Measurements from ENCODE around the gene GNMT. TPM values are rescaled to one million over a fixed set of nuclear protein-coding genes. Genes with fewer than 3 reads are reported as not detected.

The GNMT gene
- total RNA-seq, 1 donor from 2014 or later, result 1.5 TPM

DNA sequence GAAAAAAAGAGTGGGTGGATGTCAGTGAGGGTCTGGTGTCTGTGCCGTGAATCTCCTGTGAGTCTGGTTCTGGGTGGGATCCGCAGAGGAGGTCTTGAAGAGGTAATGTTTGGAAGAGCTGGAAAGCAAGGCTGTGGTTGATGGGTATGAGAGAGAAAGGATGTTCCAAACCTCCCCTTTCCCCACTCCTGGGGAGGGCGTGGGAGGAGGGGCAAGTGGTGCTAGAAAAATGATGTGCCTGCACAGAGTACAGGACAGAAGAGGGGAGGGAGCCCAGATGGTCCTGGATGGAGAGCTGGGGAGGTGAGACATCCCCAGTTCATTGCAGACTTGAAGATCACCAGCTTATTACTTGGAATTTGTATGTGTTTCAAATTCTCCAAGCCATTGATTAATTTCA is 28.1 kb upstream of the GNMT start:
- no peak for DNase-seq (ENCODE audit: low read depth, low spot score)
- TF ChIP-seq, protein P1, sequence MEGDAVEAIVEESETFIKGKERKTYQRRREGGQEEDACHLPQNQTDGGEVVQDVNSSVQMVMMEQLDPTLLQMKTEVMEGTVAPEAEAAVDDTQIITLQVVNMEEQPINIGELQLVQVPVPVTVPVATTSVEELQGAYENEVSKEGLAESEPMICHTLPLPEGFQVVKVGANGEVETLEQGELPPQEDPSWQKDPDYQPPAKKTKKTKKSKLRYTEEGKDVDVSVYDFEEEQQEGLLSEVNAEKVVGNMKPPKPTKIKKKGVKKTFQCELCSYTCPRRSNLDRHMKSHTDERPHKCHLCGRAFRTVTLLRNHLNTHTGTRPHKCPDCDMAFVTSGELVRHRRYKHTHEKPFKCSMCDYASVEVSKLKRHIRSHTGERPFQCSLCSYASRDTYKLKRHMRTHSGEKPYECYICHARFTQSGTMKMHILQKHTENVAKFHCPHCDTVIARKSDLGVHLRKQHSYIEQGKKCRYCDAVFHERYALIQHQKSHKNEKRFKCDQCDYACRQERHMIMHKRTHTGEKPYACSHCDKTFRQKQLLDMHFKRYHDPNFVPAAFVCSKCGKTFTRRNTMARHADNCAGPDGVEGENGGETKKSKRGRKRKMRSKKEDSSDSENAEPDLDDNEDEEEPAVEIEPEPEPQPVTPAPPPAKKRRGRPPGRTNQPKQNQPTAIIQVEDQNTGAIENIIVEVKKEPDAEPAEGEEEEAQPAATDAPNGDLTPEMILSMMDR (conservative IDR thresholded peaks at IDR 0.05), result no peak
- Mint-ChIP-seq H3K4me3 (peak overlapping the region; percentile 83), H3K36me3 (ENCODE audit: low read depth) (no peaks in the 10 kb centered on the region), H3K9me3 (no peaks in the 10 kb centered on the region), H3K27me3 (ENCODE audit: low read depth) (no peaks in the 10 kb centered on the region), H3K4me1 (peaks cover 42% of the 10 kb centered on the region), H3K27ac (ENCODE audit: unreplicated experiment) (peak overlapping the region; percentile 23)

DNA sequence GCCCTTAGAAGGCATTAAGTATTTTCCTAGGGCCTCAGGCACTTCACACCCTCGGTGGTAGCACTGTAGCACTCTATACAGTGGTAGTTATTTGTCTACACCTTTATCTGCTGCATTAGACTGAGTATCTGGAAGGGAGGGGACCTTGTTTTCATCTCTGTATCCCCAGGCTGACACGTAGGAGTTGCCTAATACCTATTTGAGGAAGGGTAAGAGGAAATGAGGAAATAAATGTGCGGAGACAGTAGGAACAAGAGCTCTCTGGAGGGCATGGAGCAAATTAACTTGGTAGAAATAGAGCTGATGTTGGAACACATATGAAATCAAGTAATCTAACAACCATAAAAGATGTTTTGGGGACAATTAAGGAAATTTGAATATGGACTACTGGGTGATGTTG is 27.3 kb upstream of the GNMT start:
- peak overlapping the region; percentile 8 for H3K4me3 Mint-ChIP-seq
- H3K27ac Mint-ChIP-seq (ENCODE audit: unreplicated experiment), result no peak overlapping the region
- H3K4me1 Mint-ChIP-seq, result peaks cover 42% of the 10 kb centered on the region
- TF ChIP-seq, protein P1 (conservative IDR thresholded peaks at IDR 0.05), result no peak
- peaks cover 3% of the 10 kb centered on the region for H3K36me3 Mint-ChIP-seq (ENCODE audit: low read depth)
- H3K27me3 Mint-ChIP-seq (ENCODE audit: low read depth), result no peaks in the 10 kb centered on the region
- no peaks in the 10 kb centered on the region for H3K9me3 Mint-ChIP-seq
- no peak for DNase-seq (ENCODE audit: low read depth, low spot score)

DNA sequence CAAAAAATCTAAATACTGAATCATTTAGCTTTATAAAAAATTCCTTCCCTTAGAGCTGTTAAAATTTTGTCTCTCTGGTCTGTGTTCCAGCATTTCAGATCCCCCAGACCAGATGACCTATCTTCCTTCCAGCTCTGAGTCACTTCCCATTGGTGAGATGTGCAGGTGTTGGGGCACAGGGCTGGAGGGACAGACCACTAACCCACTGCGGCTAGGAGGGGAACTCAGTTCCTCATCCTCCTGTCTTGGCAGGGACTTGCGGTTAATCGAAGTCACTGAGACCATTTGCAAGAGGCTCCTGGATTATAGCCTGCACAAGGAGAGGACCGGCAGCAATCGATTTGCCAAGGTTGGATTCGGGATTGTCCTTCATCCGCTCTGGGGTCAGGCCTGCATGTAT is 25.2 kb upstream of the GNMT start:
- Mint-ChIP-seq H3K4me3 (no peak overlapping the region), H3K4me1 (peaks cover 25% of the 10 kb centered on the region), H3K36me3 (ENCODE audit: low read depth) (peaks cover 3% of the 10 kb centered on the region), H3K9me3 (no peaks in the 10 kb centered on the region), H3K27me3 (ENCODE audit: low read depth) (no peaks in the 10 kb centered on the region), H3K27ac (ENCODE audit: unreplicated experiment) (no peak overlapping the region)
- TF ChIP-seq, protein P1 (conservative IDR thresholded peaks at IDR 0.05), result no peak
- no peak for DNase-seq (ENCODE audit: low read depth, low spot score)

DNA sequence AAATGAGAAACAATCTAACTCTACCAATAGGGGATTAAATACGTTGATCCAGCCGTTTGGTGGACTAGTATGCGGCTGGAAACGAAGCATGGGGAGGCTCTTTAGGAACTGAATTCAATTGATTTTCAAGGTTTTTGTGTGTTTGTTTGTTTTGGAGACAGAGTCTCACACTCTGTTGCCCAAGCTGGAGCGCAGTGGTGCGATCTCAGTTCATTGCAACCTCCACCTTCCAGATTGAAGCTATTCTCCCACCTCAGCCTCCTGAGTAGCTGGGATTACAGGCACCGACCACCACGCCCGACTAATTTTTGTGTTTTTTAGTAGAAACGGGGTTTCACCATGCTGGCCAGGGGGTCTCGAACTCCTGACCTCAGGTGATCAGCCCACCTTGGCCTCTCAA is 24.2 kb upstream of the GNMT start:
- Mint-ChIP-seq H3K4me3 (no peak overlapping the region), H3K4me1 (peaks cover 15% of the 10 kb centered on the region), H3K9me3 (no peaks in the 10 kb centered on the region), H3K27me3 (ENCODE audit: low read depth) (no peaks in the 10 kb centered on the region), H3K27ac (ENCODE audit: unreplicated experiment) (no peak overlapping the region), H3K36me3 (ENCODE audit: low read depth) (peaks cover 3% of the 10 kb centered on the region)
- no peak for DNase-seq (ENCODE audit: low read depth, low spot score)
- TF ChIP-seq, protein P1 (conservative IDR thresholded peaks at IDR 0.05), result no peak

DNA sequence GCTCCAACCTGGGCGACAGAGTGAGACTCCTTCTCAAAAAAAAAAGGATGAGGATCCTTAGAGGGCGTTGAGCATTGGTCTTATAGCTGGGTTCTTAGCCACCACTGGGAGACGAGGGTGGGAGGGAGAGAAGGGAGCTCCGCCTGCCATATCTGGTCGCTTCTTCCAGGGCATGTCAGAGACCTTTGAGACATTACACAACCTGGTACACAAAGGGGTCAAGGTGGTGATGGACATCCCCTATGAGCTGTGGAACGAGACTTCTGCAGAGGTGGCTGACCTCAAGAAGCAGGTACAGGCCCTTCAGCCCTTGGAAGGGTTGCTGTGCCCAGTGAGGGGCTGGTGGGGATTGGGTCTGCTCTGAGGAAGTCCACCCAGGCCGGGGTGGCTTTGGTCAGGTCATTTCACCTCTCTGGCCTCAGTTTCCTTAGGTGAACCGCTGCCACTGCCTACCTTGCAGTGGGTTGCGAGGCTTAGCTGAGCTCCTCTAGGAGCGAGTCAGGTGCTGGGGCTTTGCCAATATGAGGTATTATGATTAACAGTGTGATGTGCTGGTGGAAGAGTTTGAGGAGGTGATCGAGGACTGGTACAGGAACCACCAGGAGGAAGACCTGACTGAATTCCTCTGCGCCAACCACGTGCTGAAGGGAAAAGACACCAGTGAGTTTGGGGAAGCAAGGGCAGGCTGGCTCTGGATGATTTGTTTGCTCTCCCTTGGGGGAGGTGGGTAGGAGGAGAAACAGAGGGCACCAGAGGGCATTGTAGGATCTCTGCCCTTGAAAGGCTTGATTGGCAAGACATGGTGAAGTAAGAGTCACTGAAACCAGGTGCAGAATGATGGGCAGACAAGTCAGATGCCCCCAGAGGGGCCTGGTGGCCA is 22.8 kb upstream of the GNMT start:
- no peak overlapping the region for H3K27ac Mint-ChIP-seq (ENCODE audit: unreplicated experiment)
- no peak for DNase-seq (ENCODE audit: low read depth, low spot score)
- H3K27me3 Mint-ChIP-seq (ENCODE audit: low read depth), result no peaks in the 10 kb centered on the region
- H3K36me3 Mint-ChIP-seq (ENCODE audit: low read depth), result peaks cover 3% of the 10 kb centered on the region
- H3K9me3 Mint-ChIP-seq, result no peaks in the 10 kb centered on the region
- H3K4me1 Mint-ChIP-seq, result peaks cover 6% of the 10 kb centered on the region
- TF ChIP-seq, protein P1 (conservative IDR thresholded peaks at IDR 0.05), result no peak
- H3K4me3 Mint-ChIP-seq, result no peak overlapping the region
